Measurements from ENCODE around the gene RGS6.

RGS6 gene

DNA sequence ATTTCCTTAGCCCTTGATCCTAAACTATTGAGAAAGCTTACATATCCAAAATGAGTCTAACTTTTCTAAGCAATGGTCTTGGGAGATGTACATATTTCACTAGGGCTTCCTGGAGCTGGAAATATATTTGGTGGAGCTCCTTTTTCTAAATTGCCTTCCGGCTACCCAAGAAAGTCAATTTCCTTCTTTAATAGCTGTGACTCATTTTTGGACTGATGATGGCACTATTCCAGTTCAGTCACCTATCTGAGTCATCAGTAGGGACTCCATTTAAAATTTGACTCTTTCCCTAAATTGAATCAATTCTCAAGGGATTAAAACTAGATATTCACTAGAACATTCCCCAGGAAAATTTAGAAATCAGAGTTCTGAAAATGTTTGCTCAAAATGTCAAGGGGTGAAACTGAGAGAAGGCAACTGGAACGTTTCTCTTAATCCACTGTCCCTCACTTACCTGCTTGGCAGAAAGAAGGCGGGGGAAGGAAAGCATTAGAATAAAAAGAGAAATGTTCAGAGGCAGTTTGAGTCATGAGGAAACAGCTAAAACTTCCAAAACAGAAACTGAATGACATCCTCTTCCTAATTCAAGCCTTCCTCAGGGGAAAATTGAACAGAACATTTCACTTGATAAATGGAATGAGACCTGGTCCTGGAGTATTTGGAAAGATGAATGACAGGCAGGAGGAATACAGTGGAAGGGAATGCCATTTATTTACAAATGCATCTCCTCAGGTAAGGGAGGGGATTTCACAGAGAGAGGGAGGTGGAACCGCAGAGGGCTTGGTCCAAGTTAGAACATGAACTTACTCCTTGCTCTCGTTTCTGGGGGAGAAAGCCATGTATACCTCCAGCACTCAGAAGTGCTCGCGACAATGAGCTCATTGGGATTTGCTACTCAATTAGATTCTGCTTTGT, 91.2 kb downstream of the RGS6 start:
- no peak for DNase-seq

DNA sequence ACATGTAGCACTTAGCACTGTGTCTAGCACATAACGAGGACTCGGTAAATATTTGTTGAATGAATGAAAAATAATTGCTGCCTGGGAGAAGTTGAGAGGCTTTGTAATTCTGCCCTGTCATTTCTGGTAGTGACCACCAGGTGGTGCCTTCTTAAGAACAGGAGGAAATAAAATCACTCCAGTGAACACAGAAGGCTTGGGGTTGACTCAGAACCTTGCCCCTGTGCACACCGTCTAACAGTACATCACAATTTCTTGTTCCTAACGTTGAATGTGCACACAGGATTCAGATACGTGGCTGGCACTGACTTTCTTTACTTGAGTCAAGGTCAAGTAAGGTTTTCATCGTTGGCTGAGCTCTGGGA, 91.8 kb downstream of the RGS6 start:
- peak; percentile 73 for DNase-seq

DNA sequence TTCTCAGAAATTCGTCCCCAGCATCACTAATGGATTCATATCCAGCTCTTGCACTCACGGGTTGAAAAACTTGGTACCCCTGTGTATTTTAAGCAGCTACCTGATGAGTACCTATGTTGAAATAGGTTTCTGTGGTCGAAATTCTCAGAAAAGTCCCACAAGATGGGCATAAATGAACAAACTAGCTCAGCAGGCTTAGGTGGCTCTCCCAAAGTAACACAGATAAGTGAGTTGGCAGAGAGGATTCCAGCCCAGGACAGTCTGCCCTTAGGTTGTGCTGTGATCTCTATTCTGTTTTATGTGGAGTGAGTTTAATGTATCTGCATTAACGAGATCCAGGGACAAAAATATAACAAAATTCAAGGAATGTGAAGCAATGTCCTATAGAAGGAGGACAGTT, 92.3 kb downstream of the RGS6 start:
- peak; percentile 32 for DNase-seq

DNA sequence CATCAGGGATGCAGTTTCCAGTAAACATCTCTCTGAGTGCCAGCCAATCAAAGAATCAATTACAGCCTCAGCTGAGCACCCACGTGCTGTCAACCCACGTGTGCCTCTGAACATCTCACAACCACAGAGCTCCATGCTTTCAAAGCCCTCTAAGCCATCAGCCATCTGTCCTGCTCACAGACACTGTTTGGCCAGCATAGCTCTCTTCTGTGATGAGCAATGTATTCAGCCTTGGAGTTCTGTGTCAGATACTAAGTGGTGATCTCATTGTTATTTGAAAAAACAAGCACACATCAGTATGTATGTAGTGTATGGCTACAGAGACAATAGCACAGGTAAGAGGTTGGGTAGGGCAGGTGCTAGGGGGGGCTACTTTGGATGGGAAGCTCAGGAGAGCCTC, 94.3 kb downstream of the RGS6 start:
- no peak for DNase-seq

DNA sequence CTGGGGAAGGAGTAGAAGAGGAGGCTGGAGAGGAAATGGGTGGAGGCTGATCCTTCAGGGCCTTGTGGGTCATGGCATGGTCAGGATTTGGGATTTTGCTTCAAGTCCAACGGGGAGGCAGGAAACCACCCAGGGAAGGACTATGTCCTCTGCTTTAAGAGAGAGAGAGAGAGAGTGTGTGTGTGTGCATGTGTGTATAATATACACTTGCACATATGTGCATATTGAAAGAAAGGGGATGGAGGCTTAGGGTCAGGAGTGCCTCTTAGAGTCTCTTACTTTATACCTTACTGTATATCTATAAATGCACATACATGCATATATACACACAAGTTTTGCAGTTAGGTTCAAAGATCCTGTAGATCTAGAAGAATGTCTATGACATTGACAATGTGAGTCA, 94.8 kb downstream of the RGS6 start:
- DNase-seq = no peak

DNA sequence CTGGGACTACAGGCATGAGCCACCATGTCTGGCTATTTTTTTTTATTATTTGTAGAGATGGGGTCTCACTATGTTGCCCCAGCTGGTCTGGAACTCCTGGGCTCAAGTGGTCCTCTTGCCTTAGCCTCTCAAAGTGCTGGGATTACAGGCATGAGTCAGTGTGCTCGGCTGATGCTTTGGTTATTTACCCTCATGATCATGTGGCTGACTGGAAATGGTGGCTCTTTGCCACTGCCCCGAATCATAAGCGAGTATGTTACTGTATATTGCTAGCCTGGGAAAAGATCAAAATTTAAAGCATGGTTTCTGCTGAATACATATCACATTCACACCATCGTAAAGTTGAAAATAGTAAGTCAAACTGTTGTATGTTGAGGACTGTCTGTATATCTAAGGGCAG, 101.1 kb downstream of the RGS6 start:
- no peak for DNase-seq

DNA sequence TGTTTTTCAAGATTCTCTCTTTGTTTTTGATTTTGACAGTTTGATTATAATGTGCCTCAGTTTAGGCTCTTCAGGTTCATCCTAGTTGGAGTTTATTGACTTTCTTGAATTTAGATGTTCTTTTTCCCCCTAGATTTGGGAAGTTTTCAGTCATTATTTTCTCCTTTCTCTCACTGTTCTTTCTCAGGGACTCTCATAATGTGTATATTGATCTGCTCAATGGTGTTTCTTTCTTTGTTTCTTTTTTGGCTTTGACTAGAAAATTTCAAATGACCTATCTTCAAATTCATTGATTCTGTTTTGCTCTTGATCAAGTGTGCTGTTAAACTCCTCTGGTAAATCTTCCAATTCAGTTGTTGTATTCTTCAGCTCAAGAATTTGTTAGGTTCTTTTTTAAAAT, 108.3 kb downstream of the RGS6 start:
- no peak for DNase-seq

DNA sequence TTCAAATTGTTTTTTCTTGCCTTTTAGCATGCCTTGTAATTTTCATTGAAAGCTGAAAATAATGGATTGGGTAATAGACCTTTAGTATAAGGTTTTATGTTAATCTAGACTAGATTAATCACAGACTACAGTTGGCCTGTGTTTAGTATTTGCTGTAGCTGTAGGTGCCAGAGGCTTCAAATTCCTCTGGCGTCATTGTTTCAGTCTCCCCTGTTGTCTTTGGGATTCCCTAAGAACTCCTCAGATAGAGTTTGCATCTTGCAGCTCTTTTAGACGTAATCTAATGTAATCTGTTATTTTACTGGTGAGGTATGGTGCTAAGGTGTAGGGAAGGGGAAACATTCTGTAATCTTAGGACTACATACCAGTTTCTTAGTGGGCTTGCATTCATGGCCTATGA, 113.0 kb downstream of the RGS6 start:
- no peak for DNase-seq

DNA sequence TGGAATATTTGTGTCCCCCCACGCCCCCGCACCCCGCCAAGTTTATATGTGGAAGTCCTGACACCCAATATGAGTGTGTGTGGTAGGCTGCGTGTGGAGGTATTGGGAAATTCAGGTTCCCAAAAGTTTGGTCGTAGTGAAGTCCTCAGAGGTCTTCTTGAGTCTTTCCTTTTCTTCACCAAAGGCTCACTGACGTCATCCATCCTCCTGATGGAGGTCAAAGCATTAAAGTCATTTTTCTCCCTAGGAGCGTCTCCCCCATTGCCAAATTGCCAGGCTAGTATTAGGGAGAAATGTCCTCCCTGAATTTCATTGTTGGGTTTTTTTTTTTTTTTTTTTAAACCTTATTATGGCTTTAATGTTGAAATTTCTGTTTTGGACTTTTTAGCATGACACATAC, 113.7 kb downstream of the RGS6 start:
- DNase-seq = no peak

DNA sequence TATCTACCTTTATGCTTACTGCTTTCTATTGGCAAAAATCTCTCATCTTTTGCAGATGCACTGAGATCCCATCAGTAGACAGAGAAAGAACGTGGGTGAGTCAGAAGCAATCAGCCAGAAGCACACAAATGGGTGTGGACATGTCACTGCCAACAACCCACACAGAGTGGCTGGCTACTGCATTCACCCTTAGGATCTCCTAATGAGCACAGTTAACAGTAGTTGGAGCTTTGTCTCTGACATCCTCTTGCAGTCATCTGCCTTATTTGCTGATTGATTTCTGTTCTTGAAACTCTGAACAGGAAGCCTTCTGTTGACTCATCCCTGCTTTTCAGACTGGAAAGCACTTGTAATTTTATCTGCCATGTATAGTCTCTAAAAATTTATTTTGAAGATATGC, 117.2 kb downstream of the RGS6 start:
- DNase-seq = peak; percentile 89

DNA sequence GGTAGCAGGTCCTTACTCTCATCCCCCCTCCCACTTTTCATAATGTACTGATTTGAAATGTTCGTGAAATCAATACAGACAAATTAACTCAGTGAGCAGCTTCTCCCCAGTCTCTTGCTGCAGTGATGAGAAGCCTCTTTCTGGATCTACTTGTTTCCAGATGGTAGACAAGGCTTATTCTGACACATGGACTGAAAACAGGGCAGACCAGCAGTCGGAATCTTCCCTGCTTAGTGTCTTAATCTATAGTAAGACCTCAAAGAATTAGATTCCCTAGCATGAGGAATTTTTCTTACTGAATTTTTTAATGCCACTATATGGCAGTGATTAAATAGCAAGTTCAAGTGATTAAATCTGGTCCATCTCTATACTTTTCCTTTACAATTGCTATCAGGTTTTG, 120.1 kb downstream of the RGS6 start:
- no peak for DNase-seq

DNA sequence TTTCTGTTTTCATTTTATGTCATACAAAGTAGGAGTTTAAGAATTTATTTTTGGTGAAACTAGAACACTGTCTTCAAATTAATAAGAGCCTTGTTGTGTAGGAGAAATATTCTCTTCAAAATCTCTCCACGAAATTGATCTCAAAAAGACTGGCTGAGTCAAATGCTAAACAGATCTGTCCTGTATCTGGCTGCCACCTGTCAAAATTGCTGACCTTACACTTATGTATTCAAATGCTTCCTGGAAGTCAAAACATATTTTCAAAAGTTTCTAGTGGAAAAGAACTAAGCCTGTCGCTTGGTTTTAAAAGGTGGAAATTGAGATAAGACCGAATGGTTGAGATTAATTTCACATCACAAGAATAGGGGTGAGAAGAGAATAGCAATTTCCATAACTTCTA, 121.4 kb downstream of the RGS6 start:
- DNase-seq = no peak

DNA sequence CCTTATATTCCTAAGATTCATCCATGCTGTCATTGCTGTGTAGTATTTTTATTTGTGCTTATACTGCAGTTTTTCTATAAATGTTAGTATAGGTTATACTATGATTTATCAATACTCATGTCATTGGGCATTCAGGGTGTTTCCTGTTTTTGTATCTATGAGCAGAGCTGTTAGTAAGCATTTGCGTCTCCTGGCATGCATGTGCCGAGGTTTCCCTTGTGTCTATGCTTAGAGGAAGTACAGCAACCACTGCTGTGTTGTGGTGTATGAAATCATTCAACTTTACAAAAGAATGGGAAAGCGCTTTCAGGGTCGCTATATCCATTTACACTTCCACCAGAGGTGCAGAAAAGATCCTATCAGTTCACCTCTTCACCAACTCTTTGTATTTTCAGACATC, 122.7 kb downstream of the RGS6 start:
- peak; percentile 19 for DNase-seq

DNA sequence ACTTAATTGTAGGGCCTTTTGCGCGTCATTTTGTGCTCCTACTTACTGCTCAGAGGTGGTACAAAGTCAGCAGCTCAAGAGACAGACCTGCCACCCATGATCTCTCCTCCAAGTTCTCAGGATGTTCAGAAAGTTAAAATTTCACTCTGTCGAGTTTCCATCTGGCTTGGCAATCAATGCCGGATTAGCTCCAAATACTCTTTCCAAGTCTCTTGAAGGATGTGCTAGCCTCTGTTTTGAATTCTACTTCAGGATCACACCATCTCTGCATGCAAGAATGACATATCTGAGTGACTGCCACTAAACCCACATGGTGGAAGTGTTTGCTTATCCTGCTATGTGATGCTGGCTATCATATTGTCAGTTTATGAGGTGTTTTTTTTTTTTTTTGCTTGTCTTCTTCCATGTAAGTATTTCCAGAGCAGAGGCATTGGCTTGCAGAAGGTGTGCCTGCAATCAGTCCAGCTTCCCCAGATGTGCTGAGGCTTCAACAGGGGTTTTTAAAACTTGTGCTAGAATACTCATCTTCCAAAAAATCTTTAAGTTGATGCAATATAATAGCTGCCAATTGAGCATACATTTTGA, 125.6 kb downstream of the RGS6 start:
- no peak for DNase-seq

DNA sequence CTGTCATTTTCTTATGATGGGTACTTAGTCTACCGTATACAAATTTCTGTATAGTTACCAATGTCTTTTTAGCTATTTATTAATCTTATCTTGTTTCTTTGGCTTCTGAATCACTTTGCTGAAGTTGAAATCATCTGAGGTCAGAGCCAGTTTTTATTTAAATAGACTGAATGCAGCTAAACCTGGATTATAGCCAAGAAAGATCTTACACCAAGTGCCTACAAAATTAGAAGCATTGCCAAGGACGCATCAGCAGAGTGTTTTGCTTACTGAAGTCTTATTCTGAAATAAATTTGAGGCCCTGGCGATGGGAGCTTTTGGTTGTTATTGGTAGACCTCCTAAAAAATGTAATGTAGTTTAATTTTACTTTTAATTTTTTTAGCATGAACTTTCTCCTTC, 128.2 kb downstream of the RGS6 start:
- no peak for DNase-seq

DNA sequence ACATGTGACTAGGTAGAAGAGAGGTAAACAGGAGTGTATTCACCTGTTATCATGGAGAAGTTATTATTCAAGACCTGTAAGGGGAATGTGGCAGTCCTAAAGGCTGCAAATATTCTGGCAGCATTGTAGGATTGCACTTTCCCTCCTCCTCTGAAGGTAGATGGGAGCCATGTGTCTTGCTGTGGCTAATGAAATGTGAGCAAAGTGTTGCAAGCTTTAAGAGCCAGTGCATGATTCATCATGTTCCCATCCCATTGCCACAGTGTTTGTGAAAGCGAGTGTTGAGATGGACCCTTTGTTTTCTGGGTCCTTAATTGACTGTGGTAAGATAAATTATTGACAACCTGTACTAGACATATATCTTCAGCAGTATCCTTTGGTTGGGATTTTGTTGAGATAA, 128.7 kb downstream of the RGS6 start:
- no peak for DNase-seq

DNA sequence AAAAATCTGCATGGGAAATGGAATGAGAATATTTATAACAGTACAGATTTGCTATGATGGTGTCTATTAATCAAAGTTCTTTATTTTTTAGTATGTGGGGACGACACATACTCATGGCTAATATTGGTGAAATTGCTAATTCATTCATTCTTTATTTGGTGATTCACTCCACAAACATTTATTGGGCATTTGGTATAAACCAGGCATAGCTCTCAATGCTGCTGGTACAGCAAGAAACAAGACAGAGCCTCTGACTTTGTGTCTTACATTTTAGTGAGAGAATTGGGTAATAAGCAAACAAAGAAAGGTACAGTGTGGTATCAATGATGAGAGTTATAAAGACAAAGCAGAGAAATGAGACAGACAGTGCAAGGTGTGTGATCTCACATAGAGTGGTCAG, 129.5 kb downstream of the RGS6 start:
- no peak for DNase-seq

DNA sequence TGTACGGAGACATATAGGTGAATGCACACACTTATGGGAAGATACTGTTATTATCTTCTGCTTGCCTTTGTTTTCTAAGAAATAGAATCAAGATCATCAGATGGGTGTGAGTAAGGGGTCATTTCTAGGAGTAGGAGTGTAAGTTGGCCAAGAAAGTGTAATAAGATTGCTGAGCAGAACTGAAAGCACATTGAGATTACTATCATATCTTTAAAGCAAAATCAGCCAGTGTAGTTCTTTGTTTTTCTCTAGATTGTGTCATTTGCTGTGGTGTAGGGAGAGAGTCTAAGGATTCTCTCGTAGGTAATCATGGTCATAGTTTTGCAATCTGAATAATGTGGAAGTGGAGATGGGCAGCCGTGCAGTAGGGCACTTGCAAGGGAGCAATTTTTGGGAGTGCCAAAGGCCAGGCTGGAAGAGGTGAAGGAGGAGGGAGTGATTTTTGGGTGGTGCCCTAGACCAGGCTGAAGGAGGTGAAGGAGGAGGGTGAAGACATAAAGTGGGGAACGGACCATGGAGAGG, 131.6 kb downstream of the RGS6 start:
- no peak for DNase-seq

DNA sequence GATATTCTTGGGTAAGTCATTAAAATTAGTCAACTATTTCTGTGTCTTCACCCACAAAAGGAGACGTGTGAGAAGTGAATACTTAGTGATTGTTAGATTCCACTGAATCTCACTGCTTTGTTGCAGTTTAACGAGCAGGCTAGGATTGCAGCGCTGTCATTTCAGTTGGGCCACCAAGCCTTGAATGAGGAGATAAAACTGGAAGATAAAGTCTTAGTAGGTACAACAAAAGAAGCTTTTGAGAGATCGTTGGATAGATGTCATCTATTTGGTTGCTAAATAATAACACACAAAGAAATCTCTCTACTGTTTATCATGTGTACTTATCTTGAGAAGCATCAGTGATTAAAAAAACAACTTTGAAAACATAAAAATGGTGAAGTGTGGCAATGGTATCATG, 132.3 kb downstream of the RGS6 start:
- DNase-seq = no peak

DNA sequence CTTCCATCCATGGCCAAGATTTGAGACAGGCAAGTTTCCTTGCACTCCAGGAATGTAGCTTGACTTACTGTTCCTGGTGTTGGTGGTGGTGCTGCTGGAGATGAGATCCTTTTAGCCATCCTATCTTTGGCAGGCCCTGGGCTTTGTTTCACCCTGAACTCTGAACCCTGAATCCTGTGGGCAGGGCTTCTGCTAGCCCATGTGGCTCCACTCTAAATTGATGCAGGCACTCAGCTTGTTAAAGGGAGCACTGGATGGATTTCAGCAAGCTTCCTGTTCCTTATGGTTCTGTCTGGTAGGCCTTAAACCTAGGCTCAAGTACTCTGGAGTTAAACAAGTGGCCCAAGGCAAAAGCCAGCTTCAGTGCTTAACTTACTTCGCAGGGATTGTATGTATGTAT, 138.2 kb downstream of the RGS6 start:
- no peak for DNase-seq

DNA sequence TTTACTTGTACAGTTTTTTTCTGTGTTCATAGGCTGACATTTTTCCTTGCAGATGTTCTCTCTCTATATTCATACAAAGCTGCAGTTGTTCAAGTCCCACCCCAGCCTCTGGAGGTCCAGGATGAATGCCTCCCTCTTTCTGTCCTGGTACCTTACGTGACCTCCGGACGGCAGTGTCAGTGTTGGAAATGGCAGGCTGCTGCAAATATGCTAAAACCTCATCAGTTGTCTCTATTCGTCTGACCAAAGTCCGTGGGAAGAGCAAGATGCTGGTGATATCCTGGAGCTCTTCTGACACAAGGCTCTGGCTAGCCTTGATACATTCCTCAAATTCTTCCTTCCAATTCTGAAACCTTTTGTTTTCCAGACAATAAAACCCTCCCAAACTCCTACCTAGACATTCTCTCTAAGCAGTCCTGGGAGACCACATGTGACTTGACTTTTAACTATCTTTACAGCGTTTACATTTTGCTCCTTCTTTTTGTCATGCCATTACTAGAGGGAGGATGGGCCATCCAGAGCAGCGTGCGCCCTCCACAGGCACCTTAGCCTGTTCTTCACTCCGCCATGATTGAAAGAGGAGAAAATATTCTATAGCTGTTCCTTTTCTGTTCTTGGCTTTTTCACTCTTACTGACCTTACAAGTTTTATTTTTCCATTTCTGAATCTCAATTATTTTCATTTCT, 143.6 kb downstream of the RGS6 start:
- no peak for DNase-seq

DNA sequence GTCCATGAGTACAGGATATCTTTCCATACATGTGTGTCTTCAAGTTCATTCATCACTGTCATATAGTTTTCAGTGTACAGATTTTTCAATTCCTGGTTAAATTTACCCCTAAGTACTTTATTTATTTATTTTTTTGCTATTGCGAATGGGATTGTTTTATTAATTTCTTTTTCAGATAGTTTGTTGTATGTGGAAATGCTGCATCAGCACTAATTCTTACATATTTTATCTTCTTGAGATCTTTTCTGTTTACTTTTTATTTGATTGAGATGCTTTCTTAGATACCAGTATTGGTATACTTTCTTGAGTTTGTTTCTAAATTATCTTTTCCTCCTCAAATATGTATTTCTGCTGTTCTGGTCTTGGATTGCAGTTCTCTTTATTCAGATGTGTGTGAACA, 148.9 kb downstream of the RGS6 start:
- no peak for DNase-seq

DNA sequence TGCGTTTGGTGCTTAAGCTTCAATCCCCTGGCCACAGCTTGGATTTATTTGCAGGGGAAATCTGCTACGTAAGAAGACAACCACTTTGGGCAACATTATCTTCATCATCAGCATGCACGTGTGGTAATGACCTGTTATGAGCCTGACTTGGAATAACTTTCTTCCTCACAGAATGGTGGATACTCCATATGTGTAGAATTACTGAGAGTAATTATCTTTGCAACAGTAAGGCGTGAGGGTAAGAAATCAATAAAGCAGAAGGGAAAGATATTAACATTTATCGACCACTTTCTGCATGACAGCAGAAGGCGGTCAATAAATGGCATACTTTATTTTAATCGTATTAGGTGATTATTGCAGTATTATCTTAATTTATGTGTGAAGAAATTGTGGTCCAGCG, 152.7 kb downstream of the RGS6 start:
- DNase-seq = no peak

DNA sequence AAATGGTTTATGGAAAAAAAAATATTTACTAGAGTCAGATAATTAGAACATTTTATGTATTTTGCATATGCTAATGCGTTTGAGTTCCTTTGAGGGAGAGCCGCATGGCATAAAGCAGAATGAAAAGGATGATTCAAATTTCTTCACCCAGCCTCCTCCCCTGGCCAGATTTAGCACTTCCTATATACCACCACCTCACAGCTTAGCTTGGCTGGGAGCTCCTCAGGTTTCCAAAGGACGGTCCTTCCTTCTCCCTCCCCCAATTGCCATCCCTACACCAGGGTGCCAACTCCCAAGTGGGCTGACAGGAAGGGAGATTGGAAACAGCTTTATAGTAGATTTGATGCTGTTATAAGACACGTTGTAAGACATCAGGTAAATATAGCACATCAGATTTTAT, 157.4 kb downstream of the RGS6 start:
- no peak for DNase-seq
